ENCODE measurements around the gene MOSMO. TPM values are rescaled to one million over a fixed set of nuclear protein-coding genes. Genes with fewer than 3 reads are reported as not detected.

MOSMO gene
- total and polyA plus RNA-seq, 4 donors = 3.9 to 13.6 (median 4.5) TPM

GRCh38 chr16:22116095-22116700, 108.3 kb downstream of the MOSMO start (continued):
- TF ChIP-seq, protein P1, sequence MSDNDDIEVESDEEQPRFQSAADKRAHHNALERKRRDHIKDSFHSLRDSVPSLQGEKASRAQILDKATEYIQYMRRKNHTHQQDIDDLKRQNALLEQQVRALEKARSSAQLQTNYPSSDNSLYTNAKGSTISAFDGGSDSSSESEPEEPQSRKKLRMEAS (IDR thresholded peaks at IDR 0.05) = no peak
- TF ChIP-seq ATF3 (IDR thresholded peaks at IDR 0.05) = no peak

GRCh38 chr16:22117609-22118008, 109.7 kb downstream of the MOSMO start:
- H3K4me3 ChIP-seq (ENCODE audit: low read depth in 1 of 3, low read length in 3 of 3) = no peak overlapping the region
- H3K9me3 ChIP-seq (ENCODE audit: control insufficient read depth in 4 of 4, low read length in 3 of 4) = no peaks in the 10 kb centered on the region
- WGBS = 91% methylated on average over 2 of the region's 2 CpGs
- H3K4me1 ChIP-seq (ENCODE audit: control insufficient read depth in 4 of 4, insufficient read depth in 4 of 4, low read length in 3 of 4) = no peaks in the 10 kb centered on the region
- TF ChIP-seq EGR1 (IDR thresholded peaks at IDR 0.05; ENCODE audit: low read depth in 2 of 2) (no peak), FOXA1 (IDR thresholded peaks at IDR 0.05) (no peak), SP1 (IDR thresholded peaks at IDR 0.05) (no peak), RAD21 (IDR thresholded peaks at IDR 0.05) (no peak), RXRA (IDR thresholded peaks at IDR 0.05) (no peak), TAF1 (conservative IDR thresholded peaks at IDR 0.05) (no peak), ATF3 (IDR thresholded peaks at IDR 0.05) (no peak), HNF4A (conservative IDR thresholded peaks at IDR 0.05) (no peak), NR2F2 (IDR thresholded peaks at IDR 0.05) (no peak), YY1 (IDR thresholded peaks at IDR 0.05) (no peak), HNF4G (IDR thresholded peaks at IDR 0.05) (no peak), FOXA2 (IDR thresholded peaks at IDR 0.05) (no peak), GABPA (IDR thresholded peaks at IDR 0.05 in 1 of 2, conservative IDR thresholded peaks at IDR 0.05 in 1 of 2) (no peak), JUND (IDR thresholded peaks at IDR 0.05) (no peak)
- TF ChIP-seq, protein P2, sequence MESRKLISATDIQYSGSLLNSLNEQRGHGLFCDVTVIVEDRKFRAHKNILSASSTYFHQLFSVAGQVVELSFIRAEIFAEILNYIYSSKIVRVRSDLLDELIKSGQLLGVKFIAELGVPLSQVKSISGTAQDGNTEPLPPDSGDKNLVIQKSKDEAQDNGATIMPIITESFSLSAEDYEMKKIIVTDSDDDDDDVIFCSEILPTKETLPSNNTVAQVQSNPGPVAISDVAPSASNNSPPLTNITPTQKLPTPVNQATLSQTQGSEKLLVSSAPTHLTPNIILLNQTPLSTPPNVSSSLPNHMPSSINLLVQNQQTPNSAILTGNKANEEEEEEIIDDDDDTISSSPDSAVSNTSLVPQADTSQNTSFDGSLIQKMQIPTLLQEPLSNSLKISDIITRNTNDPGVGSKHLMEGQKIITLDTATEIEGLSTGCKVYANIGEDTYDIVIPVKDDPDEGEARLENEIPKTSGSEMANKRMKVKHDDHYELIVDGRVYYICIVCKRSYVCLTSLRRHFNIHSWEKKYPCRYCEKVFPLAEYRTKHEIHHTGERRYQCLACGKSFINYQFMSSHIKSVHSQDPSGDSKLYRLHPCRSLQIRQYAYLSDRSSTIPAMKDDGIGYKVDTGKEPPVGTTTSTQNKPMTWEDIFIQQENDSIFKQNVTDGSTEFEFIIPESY (IDR thresholded peaks at IDR 0.05) = no peak
- TF ChIP-seq, protein P1 (IDR thresholded peaks at IDR 0.05) = no peak
- TF ChIP-seq, protein P3, sequence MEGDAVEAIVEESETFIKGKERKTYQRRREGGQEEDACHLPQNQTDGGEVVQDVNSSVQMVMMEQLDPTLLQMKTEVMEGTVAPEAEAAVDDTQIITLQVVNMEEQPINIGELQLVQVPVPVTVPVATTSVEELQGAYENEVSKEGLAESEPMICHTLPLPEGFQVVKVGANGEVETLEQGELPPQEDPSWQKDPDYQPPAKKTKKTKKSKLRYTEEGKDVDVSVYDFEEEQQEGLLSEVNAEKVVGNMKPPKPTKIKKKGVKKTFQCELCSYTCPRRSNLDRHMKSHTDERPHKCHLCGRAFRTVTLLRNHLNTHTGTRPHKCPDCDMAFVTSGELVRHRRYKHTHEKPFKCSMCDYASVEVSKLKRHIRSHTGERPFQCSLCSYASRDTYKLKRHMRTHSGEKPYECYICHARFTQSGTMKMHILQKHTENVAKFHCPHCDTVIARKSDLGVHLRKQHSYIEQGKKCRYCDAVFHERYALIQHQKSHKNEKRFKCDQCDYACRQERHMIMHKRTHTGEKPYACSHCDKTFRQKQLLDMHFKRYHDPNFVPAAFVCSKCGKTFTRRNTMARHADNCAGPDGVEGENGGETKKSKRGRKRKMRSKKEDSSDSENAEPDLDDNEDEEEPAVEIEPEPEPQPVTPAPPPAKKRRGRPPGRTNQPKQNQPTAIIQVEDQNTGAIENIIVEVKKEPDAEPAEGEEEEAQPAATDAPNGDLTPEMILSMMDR (IDR thresholded peaks at IDR 0.05; ENCODE audit: low read depth, low read length, missing input control) = no peak
- no peak overlapping the region for H3K9ac ChIP-seq (ENCODE audit: low read depth in 1 of 2, low read length in 2 of 2)
- no peak for DNase-seq (ENCODE audit: low spot score)
- no peak overlapping the region for H3K27ac ChIP-seq (ENCODE audit: low read depth in 1 of 2, low read length in 2 of 2)
- no peaks in the 10 kb centered on the region for H3K36me3 ChIP-seq (ENCODE audit: control insufficient read depth in 4 of 4, insufficient read depth in 3 of 4, low read depth in 1 of 4, low read length in 3 of 4)
- H3K27me3 ChIP-seq (ENCODE audit: control insufficient read depth in 4 of 4, insufficient read depth in 4 of 4, low read length in 3 of 4) = no peaks in the 10 kb centered on the region

- H3K4me3 ChIP-seq (ENCODE audit: low read depth in 1 of 3, low read length in 3 of 3) = no peak overlapping the region
- no peak for DNase-seq (ENCODE audit: low spot score)
- no peak overlapping the region for H3K9ac ChIP-seq (ENCODE audit: low read depth in 1 of 2, low read length in 2 of 2)
- H3K27me3 ChIP-seq (ENCODE audit: control insufficient read depth in 4 of 4, insufficient read depth in 4 of 4, low read length in 3 of 4) = no peaks in the 10 kb centered on the region
- WGBS = 87% methylated on average over 3 of the region's 3 CpGs
- H3K9me3 ChIP-seq (ENCODE audit: control insufficient read depth in 4 of 4, low read length in 3 of 4) = no peaks in the 10 kb centered on the region
- H3K4me1 ChIP-seq (ENCODE audit: control insufficient read depth in 4 of 4, insufficient read depth in 4 of 4, low read length in 3 of 4) = no peaks in the 10 kb centered on the region
- no peaks in the 10 kb centered on the region for H3K36me3 ChIP-seq (ENCODE audit: control insufficient read depth in 4 of 4, insufficient read depth in 3 of 4, low read depth in 1 of 4, low read length in 3 of 4)
- H3K27ac ChIP-seq (ENCODE audit: low read depth in 1 of 2, low read length in 2 of 2) = no peak overlapping the region
- TF ChIP-seq TAF1 (conservative IDR thresholded peaks at IDR 0.05) (no peak), NR2F2 (IDR thresholded peaks at IDR 0.05) (no peak), EGR1 (IDR thresholded peaks at IDR 0.05; ENCODE audit: low read depth in 2 of 2) (no peak), RAD21 (IDR thresholded peaks at IDR 0.05) (no peak), REST (IDR thresholded peaks at IDR 0.05) (no peak), ATF3 (IDR thresholded peaks at IDR 0.05) (no peak), HNF4A (conservative IDR thresholded peaks at IDR 0.05) (no peak), RXRA (IDR thresholded peaks at IDR 0.05) (no peak), JUND (IDR thresholded peaks at IDR 0.05) (no peak), FOXA1 (IDR thresholded peaks at IDR 0.05) (no peak)
- TF ChIP-seq, protein P3 (IDR thresholded peaks at IDR 0.05; ENCODE audit: low read depth, low read length, missing input control) = no peak
These were observed 112.5 kb downstream of the MOSMO start for GRCh38 chr16:22120440-22120839.

Data from liver (tissue), 9 donors.